ENCODE measurements around the gene KCNAB1. TPM values are rescaled to one million over a fixed set of nuclear protein-coding genes. Genes with fewer than 3 reads are reported as not detected.
"Not testable (repeated sequence)": the region's sequence is repeated elsewhere in the genome, so short reads cannot be mapped to it uniquely, and the experiment has no call there.

Gene KCNAB1
- total RNA-seq, 1 experiment from 2014 or later = 1.0 TPM

- TF ChIP-seq SMAD3 (CRISPR knock-in tag; IDR thresholded peaks at IDR 0.05; ENCODE audit: borderline replicate concordance) (no peak), MYBL2 (CRISPR knock-in tag; IDR thresholded peaks at IDR 0.05) (no peak), EMX1 (CRISPR knock-in tag; IDR thresholded peaks at IDR 0.05) (no peak), ZNF317 (CRISPR knock-in tag; IDR thresholded peaks at IDR 0.05; ENCODE audit: borderline replicate concordance, low read depth) (no peak), AFF4 (CRISPR knock-in tag; IDR thresholded peaks at IDR 0.05; ENCODE audit: borderline replicate concordance) (no peak), TEAD1 (CRISPR knock-in tag; IDR thresholded peaks at IDR 0.05) (no peak), USF2 (CRISPR knock-in tag; IDR thresholded peaks at IDR 0.05) (no peak), ZNF423 (CRISPR knock-in tag; IDR thresholded peaks at IDR 0.05) (no peak), ZNF671 (CRISPR knock-in tag; IDR thresholded peaks at IDR 0.05) (no peak)
Observed at GRCh38 chr3:156188757-156189156, 68.4 kb downstream of the KCNAB1 start (continued).

- POLR2A ChIA-PET = no interaction called here
- TF ChIP-seq ZNF232 (CRISPR knock-in tag; IDR thresholded peaks at IDR 0.05) = no peak
- no peak for TF ChIP-seq MYBL2 (CRISPR knock-in tag; IDR thresholded peaks at IDR 0.05)
- TF ChIP-seq HMGA2 (CRISPR knock-in tag; IDR thresholded peaks at IDR 0.05) = no peak
- no peak for TF ChIP-seq PRDM15 (CRISPR knock-in tag; IDR thresholded peaks at IDR 0.05)
- TF ChIP-seq TCF7 (CRISPR knock-in tag; IDR thresholded peaks at IDR 0.05; ENCODE audit: low read depth) = no peak
- no peak for TF ChIP-seq ZNF512 (CRISPR knock-in tag; IDR thresholded peaks at IDR 0.05; ENCODE audit: borderline replicate concordance)
- TF ChIP-seq SMAD3 (CRISPR knock-in tag; IDR thresholded peaks at IDR 0.05; ENCODE audit: borderline replicate concordance) = no peak
- no peak for ATAC-seq
- CTCF ChIA-PET = interaction anchor here (1.0 kb wide), 1 partner anchor 16 kb away, joined by 4 read pairs; no protein-coding TSS in a partner anchor
- no peaks in the 10 kb centered on the region for H3K27me3 Mint-ChIP-seq (ENCODE audit: low read depth)
- H3K9me3 Mint-ChIP-seq = peaks cover 1% of the 10 kb centered on the region
- DNase-seq (ENCODE audit: low spot score) = no peak
- no peak overlapping the region for H3K4me3 Mint-ChIP-seq
- no peaks in the 10 kb centered on the region for H3K4me1 Mint-ChIP-seq
- no peaks in the 10 kb centered on the region for H3K36me3 Mint-ChIP-seq
- H3K27ac Mint-ChIP-seq = no peak overlapping the region
Observed at GRCh38 chr3:156189927-156190326, 69.5 kb downstream of the KCNAB1 start.

GRCh38 chr3:156194945-156195344 is 74.6 kb downstream of the KCNAB1 start:
- H3K4me1 Mint-ChIP-seq; H3K4me3 Mint-ChIP-seq; H3K36me3 Mint-ChIP-seq; H3K27me3 Mint-ChIP-seq (ENCODE audit: low read depth); POLR2A ChIA-PET; H3K27ac Mint-ChIP-seq; DNase-seq (ENCODE audit: low spot score); CTCF ChIA-PET; ATAC-seq: not testable (repeated sequence)
- peaks cover 18% of the 10 kb centered on the region for H3K9me3 Mint-ChIP-seq

- peaks cover 23% of the 10 kb centered on the region for H3K9me3 Mint-ChIP-seq
- H3K36me3 Mint-ChIP-seq; H3K4me1 Mint-ChIP-seq; ATAC-seq; H3K27ac Mint-ChIP-seq; CTCF ChIA-PET; POLR2A ChIA-PET; H3K4me3 Mint-ChIP-seq; H3K27me3 Mint-ChIP-seq (ENCODE audit: low read depth); DNase-seq (ENCODE audit: low spot score): not testable (repeated sequence)
Observed at GRCh38 chr3:156197152-156197551, 76.8 kb downstream of the KCNAB1 start.

Data from WTC11 (cell line).